ENCODE results near the gene ABCA3.

The ABCA3 gene

GRCh38 chr16:2331931-2332267 is 8.6 kb downstream of the ABCA3 start:
- H3K36me3 ChIP-seq (ENCODE audit: insufficient read depth, low read length), result no peaks in the 10 kb centered on the region
- H2AFZ ChIP-seq (ENCODE audit: low read length, unreplicated experiment), result no peak overlapping the region
- no peaks in the 10 kb centered on the region for H3K27me3 ChIP-seq (ENCODE audit: insufficient read depth, low read length)
- H3K4me1 ChIP-seq (ENCODE audit: control insufficient read depth, insufficient read depth, low read length, unreplicated experiment), result no peaks in the 10 kb centered on the region
- H3K79me2 ChIP-seq (ENCODE audit: control insufficient read depth, insufficient read depth, low read length, unreplicated experiment), result no peaks in the 10 kb centered on the region
- no peak overlapping the region for H3K27ac ChIP-seq (ENCODE audit: low read depth, low read length)
- no peak overlapping the region for H3K4me3 ChIP-seq (ENCODE audit: low read depth, low read length)

- Histone ChIP-seq H3K4me3 (ENCODE audit: low read depth, low read length) (no peak overlapping the region), H3K4me1 (ENCODE audit: control insufficient read depth, insufficient read depth, low read length, unreplicated experiment) (no peaks in the 10 kb centered on the region), H3K27me3 (ENCODE audit: insufficient read depth, low read length) (no peaks in the 10 kb centered on the region), H3K79me2 (ENCODE audit: control insufficient read depth, insufficient read depth, low read length, unreplicated experiment) (no peaks in the 10 kb centered on the region), H3K27ac (ENCODE audit: low read depth, low read length) (no peak overlapping the region), H3K36me3 (ENCODE audit: insufficient read depth, low read length) (no peaks in the 10 kb centered on the region), H2AFZ (ENCODE audit: low read length, unreplicated experiment) (no peak overlapping the region)
Measured at GRCh38 chr16:2331199-2331930, 9.2 kb downstream of the ABCA3 start.

DNA sequence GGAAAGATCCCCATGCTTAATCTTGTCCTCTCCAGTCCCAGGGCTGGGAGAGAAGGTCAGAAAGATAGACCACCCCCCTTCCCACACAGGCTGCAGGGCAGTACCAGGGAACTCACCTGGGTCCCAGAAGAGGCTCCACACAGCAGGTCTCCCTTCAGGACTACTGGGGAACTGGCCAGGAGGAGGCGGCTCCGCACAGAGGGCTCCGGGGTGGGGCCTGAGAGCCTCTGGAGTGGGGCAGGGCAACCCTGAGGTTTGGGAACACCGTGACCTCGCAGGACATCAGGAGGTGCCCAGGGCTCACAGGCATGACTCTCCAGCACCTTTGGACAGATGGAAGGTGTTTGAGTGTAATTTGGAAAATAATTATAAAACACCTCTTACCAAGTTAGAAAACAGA is 11.0 kb downstream of the ABCA3 start:
- Histone ChIP-seq H3K79me2 (ENCODE audit: control insufficient read depth, insufficient read depth, low read length, unreplicated experiment) (no peaks in the 10 kb centered on the region), H3K27me3 (ENCODE audit: insufficient read depth, low read length) (no peaks in the 10 kb centered on the region; the same call in 1 of the 2 replicates), H3K4me3 (ENCODE audit: low read depth, low read length) (no peak overlapping the region), H2AFZ (ENCODE audit: low read length, unreplicated experiment) (no peak overlapping the region), H3K4me1 (ENCODE audit: control insufficient read depth, insufficient read depth, low read length, unreplicated experiment) (no peaks in the 10 kb centered on the region), H3K27ac (ENCODE audit: low read depth, low read length) (no peak overlapping the region), H3K36me3 (ENCODE audit: insufficient read depth, low read length) (no peaks in the 10 kb centered on the region)

GRCh38 chr16:2328428-2328827 is 12.1 kb downstream of the ABCA3 start:
- H3K79me2 ChIP-seq (ENCODE audit: control insufficient read depth, insufficient read depth, low read length, unreplicated experiment), result no peaks in the 10 kb centered on the region
- H3K27ac ChIP-seq (ENCODE audit: low read depth, low read length), result no peak overlapping the region
- H3K36me3 ChIP-seq (ENCODE audit: insufficient read depth, low read length), result no peaks in the 10 kb centered on the region
- H3K27me3 ChIP-seq (ENCODE audit: insufficient read depth, low read length), result no peaks in the 10 kb centered on the region; the same call in 1 of the 2 replicates
- H3K4me3 ChIP-seq (ENCODE audit: low read depth, low read length), result no peak overlapping the region
- no peak overlapping the region for H2AFZ ChIP-seq (ENCODE audit: low read length, unreplicated experiment)
- H3K4me1 ChIP-seq (ENCODE audit: control insufficient read depth, insufficient read depth, low read length, unreplicated experiment), result no peaks in the 10 kb centered on the region

DNA sequence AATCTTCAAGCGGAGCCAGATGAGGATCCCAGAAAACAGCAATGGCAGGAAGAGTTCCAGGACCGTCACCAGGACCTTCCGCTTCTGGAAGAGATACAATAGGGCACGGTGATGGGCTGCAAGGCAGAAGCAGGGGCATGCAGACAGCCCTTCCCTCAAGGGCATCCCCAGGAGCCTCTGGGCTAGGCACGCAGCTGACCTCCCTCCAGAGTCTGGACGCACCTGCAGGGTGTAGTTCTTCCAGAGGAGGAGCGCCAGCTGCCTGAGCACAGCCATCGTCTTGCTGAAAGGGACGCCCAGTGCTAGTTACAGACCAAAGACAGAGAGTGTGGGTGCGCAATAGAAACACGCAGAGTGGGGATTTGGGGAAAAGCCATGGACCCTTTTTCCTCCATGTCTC is 14.3 kb downstream of the ABCA3 start:
- no peaks in the 10 kb centered on the region; the same call in 1 of the 2 replicates for H3K27me3 ChIP-seq (ENCODE audit: insufficient read depth, low read length)
- H2AFZ ChIP-seq (ENCODE audit: low read length, unreplicated experiment), result no peak overlapping the region
- H3K36me3 ChIP-seq (ENCODE audit: insufficient read depth, low read length), result no peaks in the 10 kb centered on the region
- H3K79me2 ChIP-seq (ENCODE audit: control insufficient read depth, insufficient read depth, low read length, unreplicated experiment), result no peaks in the 10 kb centered on the region
- H3K27ac ChIP-seq (ENCODE audit: low read depth, low read length), result no peak overlapping the region
- H3K4me1 ChIP-seq (ENCODE audit: control insufficient read depth, insufficient read depth, low read length, unreplicated experiment), result no peaks in the 10 kb centered on the region
- H3K4me3 ChIP-seq (ENCODE audit: low read depth, low read length), result no peak overlapping the region

GRCh38 chr16:2325791-2326190 is 14.7 kb downstream of the ABCA3 start:
- Histone ChIP-seq H3K79me2 (ENCODE audit: control insufficient read depth, insufficient read depth, low read length, unreplicated experiment) (no peaks in the 10 kb centered on the region), H3K36me3 (ENCODE audit: insufficient read depth, low read length) (no peaks in the 10 kb centered on the region), H2AFZ (ENCODE audit: low read length, unreplicated experiment) (no peak overlapping the region), H3K4me3 (ENCODE audit: low read depth, low read length) (no peak overlapping the region), H3K27me3 (ENCODE audit: insufficient read depth, low read length) (no peaks in the 10 kb centered on the region; the same call in 1 of the 2 replicates), H3K27ac (ENCODE audit: low read depth, low read length) (no peak overlapping the region), H3K4me1 (ENCODE audit: control insufficient read depth, insufficient read depth, low read length, unreplicated experiment) (no peaks in the 10 kb centered on the region)

DNA sequence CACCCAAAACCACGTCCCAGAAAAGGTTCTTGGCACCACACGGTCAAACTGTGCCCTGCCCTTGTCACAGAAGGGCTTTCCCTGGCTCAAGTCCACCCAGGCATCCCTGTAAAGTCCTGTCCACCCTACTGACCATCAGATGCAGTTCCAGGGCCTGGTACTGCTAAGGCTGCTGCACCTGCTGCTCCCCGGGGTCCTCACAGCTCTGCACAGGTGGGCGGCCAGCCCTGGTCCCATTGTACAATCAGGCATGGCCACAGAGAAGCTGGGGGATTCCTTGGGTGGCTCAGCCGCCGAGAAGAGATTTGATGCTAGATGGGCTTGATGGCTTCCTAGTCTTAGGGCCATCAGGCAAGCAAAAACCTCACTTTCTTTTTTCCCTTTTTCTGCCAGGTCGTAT is 15.3 kb downstream of the ABCA3 start:
- no peak overlapping the region for H3K27ac ChIP-seq (ENCODE audit: low read depth, low read length)
- H3K36me3 ChIP-seq (ENCODE audit: insufficient read depth, low read length), result no peaks in the 10 kb centered on the region
- no peaks in the 10 kb centered on the region for H3K4me1 ChIP-seq (ENCODE audit: control insufficient read depth, insufficient read depth, low read length, unreplicated experiment)
- H2AFZ ChIP-seq (ENCODE audit: low read length, unreplicated experiment), result no peak overlapping the region
- H3K27me3 ChIP-seq (ENCODE audit: insufficient read depth, low read length), result no peaks in the 10 kb centered on the region; the same call in 1 of the 2 replicates
- no peaks in the 10 kb centered on the region for H3K79me2 ChIP-seq (ENCODE audit: control insufficient read depth, insufficient read depth, low read length, unreplicated experiment)
- H3K4me3 ChIP-seq (ENCODE audit: low read depth, low read length), result no peak overlapping the region

- Histone ChIP-seq H3K27ac (ENCODE audit: low read depth, low read length) (no peak overlapping the region), H3K36me3 (ENCODE audit: insufficient read depth, low read length) (no peaks in the 10 kb centered on the region), H3K27me3 (ENCODE audit: insufficient read depth, low read length) (no peaks in the 10 kb centered on the region; the same call in 1 of the 2 replicates), H3K4me1 (ENCODE audit: control insufficient read depth, insufficient read depth, low read length, unreplicated experiment) (no peaks in the 10 kb centered on the region), H2AFZ (ENCODE audit: low read length, unreplicated experiment) (no peak overlapping the region), H3K79me2 (ENCODE audit: control insufficient read depth, insufficient read depth, low read length, unreplicated experiment) (no peaks in the 10 kb centered on the region), H3K4me3 (ENCODE audit: low read depth, low read length) (no peak overlapping the region)
Measured at GRCh38 chr16:2324296-2324859, 16.1 kb downstream of the ABCA3 start.

DNA sequence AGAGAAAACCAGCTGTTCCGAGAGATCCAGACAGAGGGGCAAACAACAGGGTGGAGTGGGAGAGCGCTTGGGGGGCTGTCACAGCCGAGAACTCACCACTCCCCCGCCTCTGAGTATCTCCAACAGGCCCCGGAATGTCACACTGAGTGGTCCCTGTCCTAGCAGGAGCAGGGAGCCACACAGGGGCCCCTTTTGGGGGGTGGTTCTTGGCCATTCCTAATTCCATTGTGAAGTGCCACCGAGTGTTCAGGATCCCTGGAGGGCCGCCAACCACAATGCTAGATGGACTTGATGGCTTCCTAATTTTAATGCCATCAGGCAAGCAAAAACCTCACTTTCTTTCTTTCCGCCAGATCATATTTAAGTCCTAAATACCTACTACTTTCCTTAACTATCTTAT is 16.8 kb downstream of the ABCA3 start:
- H3K4me3 ChIP-seq (ENCODE audit: low read depth, low read length), result no peak overlapping the region
- H3K27me3 ChIP-seq (ENCODE audit: insufficient read depth, low read length), result no peaks in the 10 kb centered on the region; the same call in 1 of the 2 replicates
- H3K79me2 ChIP-seq (ENCODE audit: control insufficient read depth, insufficient read depth, low read length, unreplicated experiment), result no peaks in the 10 kb centered on the region
- H3K4me1 ChIP-seq (ENCODE audit: control insufficient read depth, insufficient read depth, low read length, unreplicated experiment), result no peaks in the 10 kb centered on the region
- H3K27ac ChIP-seq (ENCODE audit: low read depth, low read length), result no peak overlapping the region
- H2AFZ ChIP-seq (ENCODE audit: low read length, unreplicated experiment), result no peak overlapping the region
- H3K36me3 ChIP-seq (ENCODE audit: insufficient read depth, low read length), result no peaks in the 10 kb centered on the region

DNA sequence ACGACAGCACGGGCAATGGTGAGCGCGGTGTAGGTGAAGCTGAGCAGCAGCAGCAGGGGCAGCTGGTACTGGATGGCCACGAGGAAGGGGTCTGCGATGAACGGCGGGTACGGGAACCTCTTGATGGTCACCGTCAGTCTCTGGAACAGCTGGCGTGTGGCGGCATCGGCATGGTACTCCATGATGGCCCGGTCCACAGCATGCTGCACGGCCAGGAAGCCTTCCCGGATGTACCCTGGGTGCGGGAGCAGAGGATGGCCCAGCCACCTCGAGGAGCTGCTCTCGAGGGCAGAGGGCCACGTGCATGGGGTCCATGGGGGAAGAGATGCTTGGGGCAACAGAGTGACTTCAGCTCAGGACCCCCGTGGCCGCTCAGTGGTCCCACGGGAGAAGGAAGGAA is 20.9 kb downstream of the ABCA3 start:
- no peak overlapping the region for H2AFZ ChIP-seq (ENCODE audit: low read length, unreplicated experiment)
- H3K4me1 ChIP-seq (ENCODE audit: control insufficient read depth, insufficient read depth, low read length, unreplicated experiment), result no peaks in the 10 kb centered on the region
- H3K79me2 ChIP-seq (ENCODE audit: control insufficient read depth, insufficient read depth, low read length, unreplicated experiment), result no peaks in the 10 kb centered on the region
- H3K4me3 ChIP-seq (ENCODE audit: low read depth, low read length), result no peak overlapping the region
- H3K36me3 ChIP-seq (ENCODE audit: insufficient read depth, low read length), result no peaks in the 10 kb centered on the region
- no peaks in the 10 kb centered on the region for H3K27me3 ChIP-seq (ENCODE audit: insufficient read depth, low read length)
- no peak overlapping the region for H3K27ac ChIP-seq (ENCODE audit: low read depth, low read length)
